Body of pancreas (tissue), 4 donors: ENCODE results near the gene BCL3. TPM values are rescaled to one million over a fixed set of nuclear protein-coding genes. Genes with fewer than 3 reads are reported as not detected.
"Not testable (repeated sequence)": the region's sequence is repeated elsewhere in the genome, so short reads cannot be mapped to it uniquely, and the experiment has no call there.

Experiments used
- ATAC-seq: fragments of 150-250 bp; one replicate; pipeline ENCODE4 v1.9.1; 2016
- DNase-seq, 4 donors: peaks; one replicate each; pipeline ENCODE4 v3.0.0-alpha.2; 2019
- H3K27ac ChIP-seq, 4 donors: fragments of 200-600 bp; sonication (generic); 1 replicate in 3 of 4; 2 replicates in 1 of 4; pipeline versions ENCODE4 v1.5.1 to v1.6.1; 2016 to 2019; ENCODE audit warnings: mild to moderate bottlenecking in 1 of 4, mixed read lengths in 1 of 4, moderate library complexity in 1 of 4
- H3K27me3 ChIP-seq, 2 donors: fragments of 200-600 bp; sonication (generic); one replicate each; pipeline ENCODE4 v1.6.0; 2016; ENCODE audit warnings: mild to moderate bottlenecking in 1 of 2
- H3K36me3 ChIP-seq, 2 donors: fragments of 200-600 bp; sonication (generic); replicated peaks in 1 of 2; 2 replicates each; pipeline ENCODE4 v1.5.1; 2016; ENCODE audit warnings: low read depth in 2 of 2; ENCODE audit not compliant: insufficient read depth in 1 of 2
- H3K4me1 ChIP-seq: fragments of 200-600 bp; sonication (generic); one replicate; pipeline ENCODE4 v1.6.0; 2016
- H3K4me3 ChIP-seq, 2 donors: fragments of 200-600 bp; sonication (generic); 1 replicate in 1 of 2; 2 replicates in 1 of 2; pipeline ENCODE4 v1.5.1; 2016 to 2019
- H3K9me3 ChIP-seq, 3 donors: fragments of 200-600 bp; sonication (generic); 1 replicate in 2 of 3; 2 replicates in 1 of 3; pipeline ENCODE4 v1.5.1; 2016
- POLR2A ChIP-seq, 3 donors: fragments of 450-650 bp; IDR thresholded peaks; one replicate each; pipeline ENCODE4 v1.6.1; 2016; ENCODE audit warnings: antibody characterized with exemption in 3 of 3, mild to moderate bottlenecking in 2 of 3
- WGBS, 2 donors: methylation state at CpG; one replicate each; pipeline ENCODE4 v1.1.5; 2017; 5-methylcytosine and 5-hydroxymethylcytosine counted together
- intact Hi-C: fragments of 100-400 bp; cut with DNase I; formaldehyde crosslinking; loops from one replicate; pipeline ENCODE4 v1.15.1; 2023
- total RNA-seq, 2 donors: library from RNA; depleted of rRNA; stranded (reverse); fragments of >200 nt; gene quantifications; one replicate each; pipeline ENCODE4 v1.1.0, GENCODE V29; 2016
- TF ChIP-seq, protein P1 (sequence below), 7 experiments: fragments of 450-650 bp in 4 of 7; fragments of 200-600 bp in 3 of 7; sonication (generic) in 3 of 7; IDR thresholded peaks; one replicate each; pipeline ENCODE4 v1.5.1; 2016 to 2019; ENCODE audit warnings: antibody characterized with exemption in 7 of 7

The BCL3 gene
- total RNA-seq, 2 donors from 2014 or later: 26.2 to 72.5 TPM

DNA sequence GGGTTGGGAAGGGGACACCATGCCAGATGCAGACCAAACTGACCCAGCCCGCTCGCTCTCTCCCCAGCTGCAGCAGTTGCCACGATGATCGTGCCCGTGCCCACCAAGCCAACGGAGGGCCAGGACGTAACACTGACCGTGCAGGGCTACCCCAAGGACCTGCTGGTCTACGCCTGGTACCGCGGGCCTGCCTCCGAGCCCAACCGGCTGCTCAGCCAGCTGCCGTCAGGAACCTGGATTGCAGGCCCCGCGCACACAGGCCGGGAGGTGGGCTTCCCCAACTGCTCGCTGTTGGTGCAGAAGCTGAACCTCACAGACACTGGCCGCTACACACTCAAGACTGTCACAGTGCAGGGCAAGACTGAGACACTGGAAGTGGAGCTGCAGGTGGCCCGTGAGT is 40.7 kb upstream of the BCL3 start:
- Histone ChIP-seq H3K27me3 (no peaks in the 10 kb centered on the region), H3K4me3 (no peak overlapping the region), H3K9me3 (no peaks in the 10 kb centered on the region), H3K36me3 (no peaks in the 10 kb centered on the region), H3K27ac (no peak overlapping the region), H3K4me1 (no peaks in the 10 kb centered on the region)
- intact Hi-C loops: no loop called here
- 97 to 100% methylated on average over 5 to 19 of the region's 20 CpGs for WGBS, 2 donors
- TF ChIP-seq, protein P1, sequence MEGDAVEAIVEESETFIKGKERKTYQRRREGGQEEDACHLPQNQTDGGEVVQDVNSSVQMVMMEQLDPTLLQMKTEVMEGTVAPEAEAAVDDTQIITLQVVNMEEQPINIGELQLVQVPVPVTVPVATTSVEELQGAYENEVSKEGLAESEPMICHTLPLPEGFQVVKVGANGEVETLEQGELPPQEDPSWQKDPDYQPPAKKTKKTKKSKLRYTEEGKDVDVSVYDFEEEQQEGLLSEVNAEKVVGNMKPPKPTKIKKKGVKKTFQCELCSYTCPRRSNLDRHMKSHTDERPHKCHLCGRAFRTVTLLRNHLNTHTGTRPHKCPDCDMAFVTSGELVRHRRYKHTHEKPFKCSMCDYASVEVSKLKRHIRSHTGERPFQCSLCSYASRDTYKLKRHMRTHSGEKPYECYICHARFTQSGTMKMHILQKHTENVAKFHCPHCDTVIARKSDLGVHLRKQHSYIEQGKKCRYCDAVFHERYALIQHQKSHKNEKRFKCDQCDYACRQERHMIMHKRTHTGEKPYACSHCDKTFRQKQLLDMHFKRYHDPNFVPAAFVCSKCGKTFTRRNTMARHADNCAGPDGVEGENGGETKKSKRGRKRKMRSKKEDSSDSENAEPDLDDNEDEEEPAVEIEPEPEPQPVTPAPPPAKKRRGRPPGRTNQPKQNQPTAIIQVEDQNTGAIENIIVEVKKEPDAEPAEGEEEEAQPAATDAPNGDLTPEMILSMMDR (IDR thresholded peaks at IDR 0.05): no peak
- TF ChIP-seq POLR2A (IDR thresholded peaks at IDR 0.05): no peak
- no peak for DNase-seq
- ATAC-seq: no peak

- H3K27me3 ChIP-seq: no peaks in the 10 kb centered on the region
- 85 to 90% methylated on average over 5 of the region's 5 CpGs for WGBS, 2 donors
- H3K27ac ChIP-seq: no peak overlapping the region
- ATAC-seq (no peak), DNase-seq (no peak)
- H3K4me1 ChIP-seq: no peaks in the 10 kb centered on the region
- no peak for TF ChIP-seq POLR2A (IDR thresholded peaks at IDR 0.05)
- TF ChIP-seq, protein P1 (IDR thresholded peaks at IDR 0.05): no peak
- no peaks in the 10 kb centered on the region for H3K9me3 ChIP-seq
- intact Hi-C loops: no loop called here
- H3K36me3 ChIP-seq: no peaks in the 10 kb centered on the region
- H3K4me3 ChIP-seq: no peak overlapping the region
Observed at GRCh38 chr19:44708940-44709339, 39.6 kb upstream of the BCL3 start.

GRCh38 chr19:44709434-44710266 is 38.9 kb upstream of the BCL3 start:
- DNase-seq, H3K4me1 ChIP-seq, H3K9me3 ChIP-seq, intact Hi-C loops, ATAC-seq, H3K4me3 ChIP-seq, H3K36me3 ChIP-seq, H3K27me3 ChIP-seq, H3K27ac ChIP-seq: not testable (repeated sequence)
- WGBS, 2 donors: 82 to 83% methylated on average over 3 to 4 of the region's 4 CpGs

GRCh38 chr19:44710483-44710882 is 38.0 kb upstream of the BCL3 start:
- no peak overlapping the region for H3K27ac ChIP-seq
- H3K27me3 ChIP-seq: no peaks in the 10 kb centered on the region
- ATAC-seq (no peak), DNase-seq (no peak)
- TF ChIP-seq, protein P1 (IDR thresholded peaks at IDR 0.05): no peak
- no peak for TF ChIP-seq POLR2A (IDR thresholded peaks at IDR 0.05)
- H3K9me3 ChIP-seq: no peaks in the 10 kb centered on the region
- H3K4me3 ChIP-seq: no peak overlapping the region
- WGBS, 2 donors: 80 to 84% methylated on average over 14 of the region's 14 CpGs
- no peaks in the 10 kb centered on the region for H3K4me1 ChIP-seq
- intact Hi-C loops: no loop called here
- no peaks in the 10 kb centered on the region for H3K36me3 ChIP-seq

- no peaks in the 10 kb centered on the region for H3K27me3 ChIP-seq
- no peaks in the 10 kb centered on the region for H3K36me3 ChIP-seq
- intact Hi-C loops: no loop called here
- DNase-seq (no peak), ATAC-seq (no peak)
- no peak overlapping the region for H3K27ac ChIP-seq
- H3K4me3 ChIP-seq: no peak overlapping the region
- WGBS, 2 donors: 66 to 83% methylated on average over 4 of the region's 4 CpGs
- H3K4me1 ChIP-seq: peaks cover 21% of the 10 kb centered on the region
- no peaks in the 10 kb centered on the region for H3K9me3 ChIP-seq
- TF ChIP-seq, protein P1 (IDR thresholded peaks at IDR 0.05): no peak
Observed at GRCh38 chr19:44712864-44713515, 35.5 kb upstream of the BCL3 start.
